Hepatic stellate cell (primary cell): ENCODE data around the gene KIF23.

Experiments used
- DNase-seq: peaks from one replicate; pipeline ENCODE4 v3.0.0; 2011; ENCODE audit warnings: low spot score

The KIF23 gene

DNA sequence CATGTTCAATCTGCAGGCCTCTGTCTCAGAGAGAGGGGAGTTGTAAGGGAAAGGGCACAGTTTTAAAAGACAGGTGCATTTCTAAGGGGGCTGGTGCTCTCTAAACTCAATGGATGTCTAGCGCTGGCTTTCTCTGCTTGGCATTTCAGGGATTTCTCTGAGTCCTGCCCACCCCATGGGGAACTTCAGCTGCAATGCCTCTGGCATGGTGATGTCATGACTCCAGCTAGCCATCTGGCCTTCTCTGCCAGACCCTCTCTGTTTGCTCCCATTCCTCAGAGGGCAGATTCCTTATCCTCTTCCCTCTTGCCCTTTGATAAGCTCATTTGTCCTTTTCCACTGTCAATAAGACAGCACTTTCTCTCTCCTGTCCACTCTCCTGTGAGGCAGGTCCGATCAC is 79.3 kb downstream of the KIF23 start:
- no peak for DNase-seq

GRCh38 chr15:69496001-69496400 is 81.9 kb downstream of the KIF23 start:
- no peak for DNase-seq

DNA sequence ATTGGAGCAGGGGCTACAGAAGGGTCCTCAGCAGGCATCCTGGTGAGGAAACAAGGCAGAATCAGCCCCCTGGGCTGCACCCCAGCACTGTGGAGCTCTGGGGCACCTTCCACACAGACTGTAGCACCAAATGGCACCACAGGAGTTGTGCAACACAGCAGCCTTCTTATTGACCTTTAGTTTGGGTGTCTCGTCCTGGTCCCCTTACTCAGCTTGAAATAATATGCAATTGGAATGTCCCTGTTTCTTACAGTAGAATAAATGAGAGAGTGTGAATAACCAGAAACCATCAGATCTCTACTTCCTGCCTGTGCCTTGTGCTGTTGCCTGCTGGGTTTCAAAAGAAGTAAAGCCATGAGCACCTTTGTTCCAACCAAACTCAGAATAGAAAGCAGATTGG is 82.9 kb downstream of the KIF23 start:
- DNase-seq: no peak

DNA sequence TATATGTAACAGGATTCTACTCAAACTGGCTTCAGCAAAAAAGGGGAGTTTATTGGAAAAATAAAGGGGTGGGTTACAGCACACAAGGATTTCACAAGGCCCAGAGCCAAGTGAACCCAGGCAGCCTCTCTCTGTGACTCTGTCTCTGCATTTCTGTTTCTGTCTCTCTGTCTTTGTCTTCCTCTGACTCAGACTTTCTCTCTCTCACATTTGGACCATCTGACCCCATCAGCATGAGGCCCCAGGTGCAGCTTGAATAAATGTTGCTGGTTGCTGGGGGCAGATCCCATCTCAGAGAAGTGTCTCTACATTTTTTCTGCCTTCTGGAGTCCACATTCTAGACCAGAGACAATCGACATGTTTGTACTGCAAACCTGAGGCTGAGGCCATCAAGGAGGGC is 83.5 kb downstream of the KIF23 start:
- no peak for DNase-seq
